B cell (primary cell): ENCODE measurements around the gene OCA2. TPM values are rescaled to one million over a fixed set of nuclear protein-coding genes. Genes with fewer than 3 reads are reported as not detected.

ENCODE experiments used
- ATAC-seq: fragments of 200-7000 bp; cut with Tn5 transposase; one replicate; pipeline ENCODE4 v1.10.0; 2021; ENCODE audit warnings: low read depth, mild to moderate bottlenecking, moderate number of reproducible peaks, moderate library complexity
- CTCF ChIA-PET: fragments of 350-600 bp; sonication (Branson Sonifier 250); formaldehyde crosslinking; loops from one replicate; lab custom pipeline; 2021; ENCODE audit warnings: antibody characterized with exemption, inconsistent platforms; lab: Charles Lee
- POLR2A ChIA-PET: fragments of 350-600 bp; sonication (Branson Sonifier 250); formaldehyde crosslinking; loops from one replicate; lab custom pipeline; 2021; ENCODE audit warnings: antibody characterized with exemption; lab: Charles Lee
- DNase-seq: peaks from one replicate; pipeline ENCODE4 v3.0.0; 2013
- H2AFZ ChIP-seq: 2 replicates; pipeline ENCODE4 v1.6.1; 2012; ENCODE audit warnings: mild to moderate bottlenecking, low read depth, low read length; ENCODE audit not compliant: insufficient read depth, poor library complexity, severe bottlenecking
- H3K27ac ChIP-seq, 2 donors: 1 replicate in 1 of 2; 2 replicates in 1 of 2; pipeline ENCODE4 v1.5.1; 2012 to 2013; ENCODE audit warnings: low read length in 2 of 2, mild to moderate bottlenecking in 2 of 2, moderate library complexity in 1 of 2
- H3K27me3 ChIP-seq, 4 experiments: fragments of 200-600 bp in 1 of 4; sonication (generic) in 1 of 4; replicated peaks in 1 of 4; 1 replicate in 2 of 4; 2 replicates in 2 of 4; pipeline versions ENCODE4 v1.6.1 to v1.7.0; 2013 to 2016; ENCODE audit warnings: low read length in 3 of 4, mild to moderate bottlenecking in 2 of 4, mixed read lengths in 1 of 4, moderate library complexity in 1 of 4; ENCODE audit not compliant: insufficient read depth in 4 of 4, control insufficient read depth in 3 of 4; ENCODE audit errors: control extremely low read depth in 1 of 4
- H3K36me3 ChIP-seq, 2 experiments: replicated peaks in 1 of 2; 1 replicate in 1 of 2; 2 replicates in 1 of 2; pipeline versions ENCODE4 v1.6.1 to v1.7.1; 2013; ENCODE audit warnings: low read length in 1 of 2; ENCODE audit not compliant: insufficient read depth in 2 of 2, control insufficient read depth in 1 of 2; ENCODE audit errors: control extremely low read depth in 1 of 2, extremely low read depth in 1 of 2
- H3K4me1 ChIP-seq, 2 donors: fragments of 200-600 bp in 1 of 2; sonication (generic) in 1 of 2; 1 replicate in 1 of 2; 2 replicates in 1 of 2; pipeline versions ENCODE4 v1.5.1 to v1.6.1; 2013 to 2017; ENCODE audit warnings: low read length in 2 of 2; ENCODE audit not compliant: control insufficient read depth in 2 of 2, insufficient read depth in 2 of 2
- H3K4me2 ChIP-seq: replicated peaks from 2 replicates; pipeline ENCODE3; 2012; ENCODE audit warnings: mild to moderate bottlenecking, low read depth, low read length; ENCODE audit not compliant: poor library complexity, severe bottlenecking
- H3K4me3 ChIP-seq, 5 experiments: fragments of 200-600 bp in 1 of 5; sonication (generic) in 1 of 5; 1 replicate in 3 of 5; 2 replicates in 2 of 5; pipeline versions ENCODE4 v1.5.1 to v1.7.0; 2011 to 2016; ENCODE audit warnings: low read length in 4 of 5, mild to moderate bottlenecking in 4 of 5, low read depth in 2 of 5, control low read depth in 1 of 5, moderate library complexity in 1 of 5; ENCODE audit not compliant: insufficient read depth in 1 of 5; ENCODE audit errors: control extremely low read depth in 1 of 5, extremely low read depth in 1 of 5
- H3K79me2 ChIP-seq: fragments of 200-600 bp; sonication (generic); one replicate; pipeline ENCODE4 v1.6.0; 2016; ENCODE audit warnings: low read length; ENCODE audit not compliant: control insufficient read depth, insufficient read depth
- H3K9ac ChIP-seq: fragments of 200-600 bp; sonication (generic); 2 replicates; pipeline ENCODE4 v1.6.1; 2017; ENCODE audit warnings: mild to moderate bottlenecking, low read length, moderate library complexity
- H3K9me3 ChIP-seq, 3 donors: one replicate each; pipeline versions ENCODE4 v1.6.1 to v1.7.1; 2013; ENCODE audit warnings: low read length in 2 of 3; ENCODE audit not compliant: control insufficient read depth in 2 of 3, insufficient read depth in 1 of 3; ENCODE audit errors: control extremely low read depth in 1 of 3
- H4K20me1 ChIP-seq: 2 replicates; pipeline ENCODE4 v1.6.0; 2012; ENCODE audit warnings: mild to moderate bottlenecking, low read length; ENCODE audit not compliant: insufficient read depth, control insufficient read depth, poor library complexity, severe bottlenecking
- H3K27ac Mint-ChIP-seq: one replicate; pipeline ENCODE4 v1.8.0; 2021; ENCODE audit warnings: mixed read lengths
- H3K27me3 Mint-ChIP-seq: one replicate; pipeline ENCODE4 v1.8.0; 2021; ENCODE audit warnings: mixed read lengths
- H3K4me1 Mint-ChIP-seq: one replicate; pipeline ENCODE4 v1.8.0; 2021; ENCODE audit warnings: mixed read lengths
- H3K4me3 Mint-ChIP-seq: one replicate; pipeline ENCODE4 v1.8.0; 2021; ENCODE audit warnings: mixed read lengths
- H3K9me3 Mint-ChIP-seq: one replicate; pipeline ENCODE4 v1.8.0; 2022; ENCODE audit warnings: mixed read lengths; ENCODE audit not compliant: insufficient read depth
- EZH2 ChIP-seq: IDR thresholded peaks from 2 replicates; pipeline ENCODE4 v1.6.1; 2012; ENCODE audit warnings: borderline replicate concordance, low read depth, mild to moderate bottlenecking, moderate library complexity, low read length; ENCODE audit not compliant: insufficient read depth, poor library complexity, severe bottlenecking
- WGBS: methylation state at CpG from one replicate; pipeline ENCODE4 v1.1.5; 2013; ENCODE audit warnings: missing lambda C conversion rate; ENCODE audit not compliant: insufficient coverage; 5-methylcytosine and 5-hydroxymethylcytosine counted together
- intact Hi-C: fragments of 100-400 bp; cut with micrococcal nuclease; formaldehyde crosslinking; loops from one replicate; pipeline ENCODE4 v1.10.0; 2022
- polyA plus RNA-seq: library from polyadenylated mRNA; depleted of rRNA; stranded (reverse); fragments of >200 nt; gene quantifications from 2 replicates; pipeline ENCODE4 v1.2.3, GENCODE V29; 2012
- total RNA-seq, 2 donors: library from RNA; stranded (reverse); fragments of 120-200 nt in 1 of 2; gene quantifications; 1 replicate in 1 of 2; 2 replicates in 1 of 2; pipeline versions ENCODE4 v1.2.3 to v1.2.4, GENCODE V29; 2013 to 2022
- TF ChIP-seq, protein P1 (sequence below): fragments of 200-600 bp; IDR thresholded peaks from one replicate; pipeline ENCODE4 v1.8.0; 2022; ENCODE audit warnings: antibody characterized with exemption, mild to moderate bottlenecking

Gene OCA2
- total and polyA plus RNA-seq, 2 donors (not counting 1 experiment from before 2014, with no cell fraction given): 0.12 TPM; not detected in 1

DNA sequence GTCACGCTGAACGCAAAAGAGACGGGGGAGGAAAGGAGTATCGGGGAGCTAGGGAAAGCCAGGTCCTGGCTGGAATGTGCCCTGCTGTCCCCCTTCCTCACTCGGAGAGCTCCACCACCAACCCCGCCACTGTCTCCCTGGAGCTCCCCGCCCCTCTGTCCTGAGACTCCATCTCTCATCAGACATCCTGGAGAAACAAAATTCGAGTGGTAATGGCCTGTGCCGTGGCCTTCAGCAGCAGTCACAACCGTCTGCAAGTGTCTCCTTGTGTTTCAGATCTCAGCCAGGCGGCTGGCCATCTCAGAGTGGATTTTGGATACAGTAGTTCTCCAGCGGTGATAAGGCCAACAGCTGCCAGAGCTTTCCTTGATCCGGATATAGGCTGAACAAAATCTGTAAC lies 76.9 kb downstream of the OCA2 start:
- Histone ChIP-seq H3K27ac (no peak overlapping the region), H3K4me1 (no peaks in the 10 kb centered on the region), H2AFZ (no peak overlapping the region), H3K27me3 (no peaks in the 10 kb centered on the region), H3K9me3 (peaks cover 0 to 3% (median 0%) of the 10 kb centered on the region in 3 donors), H3K9ac (no peak overlapping the region), H4K20me1 (no peaks in the 10 kb centered on the region), H3K79me2 (no peaks in the 10 kb centered on the region), H3K4me2 (no peak overlapping the region), H3K36me3 (no peaks in the 10 kb centered on the region), H3K4me3 (no peak overlapping the region)
- Mint-ChIP-seq H3K4me3 (no peak overlapping the region), H3K27ac (no peak overlapping the region), H3K27me3 (no peaks in the 10 kb centered on the region), H3K4me1 (no peaks in the 10 kb centered on the region), H3K9me3 (no peaks in the 10 kb centered on the region)
- POLR2A ChIA-PET: no interaction called here
- CTCF ChIA-PET: no interaction called here
- ATAC-seq: no peak
- no peak for DNase-seq
- TF ChIP-seq, protein P1, sequence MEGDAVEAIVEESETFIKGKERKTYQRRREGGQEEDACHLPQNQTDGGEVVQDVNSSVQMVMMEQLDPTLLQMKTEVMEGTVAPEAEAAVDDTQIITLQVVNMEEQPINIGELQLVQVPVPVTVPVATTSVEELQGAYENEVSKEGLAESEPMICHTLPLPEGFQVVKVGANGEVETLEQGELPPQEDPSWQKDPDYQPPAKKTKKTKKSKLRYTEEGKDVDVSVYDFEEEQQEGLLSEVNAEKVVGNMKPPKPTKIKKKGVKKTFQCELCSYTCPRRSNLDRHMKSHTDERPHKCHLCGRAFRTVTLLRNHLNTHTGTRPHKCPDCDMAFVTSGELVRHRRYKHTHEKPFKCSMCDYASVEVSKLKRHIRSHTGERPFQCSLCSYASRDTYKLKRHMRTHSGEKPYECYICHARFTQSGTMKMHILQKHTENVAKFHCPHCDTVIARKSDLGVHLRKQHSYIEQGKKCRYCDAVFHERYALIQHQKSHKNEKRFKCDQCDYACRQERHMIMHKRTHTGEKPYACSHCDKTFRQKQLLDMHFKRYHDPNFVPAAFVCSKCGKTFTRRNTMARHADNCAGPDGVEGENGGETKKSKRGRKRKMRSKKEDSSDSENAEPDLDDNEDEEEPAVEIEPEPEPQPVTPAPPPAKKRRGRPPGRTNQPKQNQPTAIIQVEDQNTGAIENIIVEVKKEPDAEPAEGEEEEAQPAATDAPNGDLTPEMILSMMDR: no peak
- no peak for TF ChIP-seq EZH2
- intact Hi-C loops: no loop called here
- 73% methylated on average over 6 of the region's 13 CpGs for WGBS

DNA sequence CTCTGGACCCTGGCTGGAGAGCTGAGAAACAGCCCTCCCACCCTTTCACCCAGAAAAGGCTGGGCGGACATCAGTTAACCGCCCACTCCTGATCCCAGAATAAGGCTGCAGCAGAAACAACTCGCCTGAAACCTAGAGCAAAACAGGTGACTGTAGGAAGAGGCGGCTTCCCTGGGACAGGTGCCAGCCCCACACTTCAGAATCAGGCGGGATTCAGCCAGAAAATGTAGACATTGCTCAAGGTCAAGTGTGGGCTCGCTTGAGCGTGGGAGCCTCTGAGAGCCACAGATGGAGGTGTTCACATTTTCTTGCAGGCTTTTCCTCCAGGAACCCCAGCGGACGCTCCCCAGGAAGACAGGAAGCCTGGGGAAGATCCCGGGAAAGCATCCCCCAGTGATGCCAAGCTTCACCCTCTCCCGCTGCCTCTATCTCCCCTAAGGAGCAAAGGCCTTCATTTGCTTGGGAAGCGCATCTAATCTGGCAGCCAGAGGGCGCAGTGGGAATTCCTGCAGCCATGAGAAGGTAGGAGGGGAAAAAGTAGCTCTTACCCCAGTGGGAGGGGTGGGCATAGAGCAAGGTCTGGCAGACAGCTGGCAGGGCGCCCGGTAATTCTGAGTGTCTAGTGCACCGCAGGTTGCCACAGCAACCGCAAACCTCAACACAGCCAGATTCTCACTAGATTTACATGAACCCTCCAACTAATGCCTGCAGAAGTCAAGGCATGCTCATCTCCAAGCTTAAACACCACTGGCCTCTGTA lies 77.7 kb downstream of the OCA2 start:
- no peaks in the 10 kb centered on the region for H3K9me3 Mint-ChIP-seq
- no peak for DNase-seq
- H3K4me2 ChIP-seq: no peak overlapping the region
- H3K4me1 ChIP-seq: no peaks in the 10 kb centered on the region
- CTCF ChIA-PET: no interaction called here
- no peaks in the 10 kb centered on the region for H3K36me3 ChIP-seq
- 53% methylated on average over 14 of the region's 17 CpGs for WGBS
- H3K9me3 ChIP-seq: peaks cover 0 to under 1% (median 0%) of the 10 kb centered on the region in 3 donors
- intact Hi-C loops: no loop called here
- no peak for ATAC-seq
- no peak for TF ChIP-seq EZH2
- TF ChIP-seq, protein P1: no peak
- no peaks in the 10 kb centered on the region for H3K79me2 ChIP-seq
- H3K4me3 ChIP-seq: no peak overlapping the region
- H3K9ac ChIP-seq: no peak overlapping the region
- POLR2A ChIA-PET: no interaction called here
- no peaks in the 10 kb centered on the region for H3K27me3 Mint-ChIP-seq
- H3K27me3 ChIP-seq: no peaks in the 10 kb centered on the region
- no peaks in the 10 kb centered on the region for H3K4me1 Mint-ChIP-seq
- no peaks in the 10 kb centered on the region for H4K20me1 ChIP-seq
- no peak overlapping the region for H3K4me3 Mint-ChIP-seq
- no peak overlapping the region for H3K27ac ChIP-seq
- no peak overlapping the region for H2AFZ ChIP-seq
- H3K27ac Mint-ChIP-seq: no peak overlapping the region
